ENCODE measurements around the gene TMEM52B.

The TMEM52B gene

DNA sequence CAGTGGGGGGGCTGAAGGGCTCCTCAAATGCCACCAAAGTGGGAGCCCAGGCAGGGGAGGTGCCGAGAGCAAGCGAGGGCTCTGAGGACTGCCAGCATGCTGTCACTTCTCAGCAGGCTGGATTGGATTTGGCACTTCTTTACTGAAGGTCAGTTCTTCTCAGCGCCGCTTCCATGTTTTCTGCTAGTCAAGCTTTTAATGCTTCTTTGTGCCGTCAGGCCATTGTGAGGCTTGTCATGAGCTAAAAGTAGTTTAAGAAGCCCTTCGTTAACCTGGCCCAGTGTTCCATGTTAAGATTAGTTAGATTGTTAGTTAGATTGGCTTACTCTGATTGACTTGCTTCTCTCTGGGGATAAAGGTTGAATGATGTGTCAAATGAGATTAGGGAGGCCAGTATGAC lies 47.3 kb downstream of the TMEM52B start:
- H3K4me3 ChIP-seq (ENCODE audit: low read length, poor library complexity, severe bottlenecking): no peak overlapping the region
- no peak overlapping the region for H3K9ac ChIP-seq (ENCODE audit: low read depth, low read length, poor library complexity, severe bottlenecking)
- H2AFZ ChIP-seq (ENCODE audit: low read length): no peak overlapping the region
- H4K20me1 ChIP-seq (ENCODE audit: insufficient read depth, low read length, poor library complexity, severe bottlenecking): no peaks in the 10 kb centered on the region
- H3K9me3 ChIP-seq (ENCODE audit: insufficient read depth, low read depth, low read length): no peaks in the 10 kb centered on the region
- H3F3A ChIP-seq (ENCODE audit: low read depth): no peaks in the 10 kb centered on the region
- no peaks in the 10 kb centered on the region for H3K4me1 ChIP-seq (ENCODE audit: insufficient read depth, low read length, poor library complexity, severe bottlenecking)
- H3K36me3 ChIP-seq (ENCODE audit: insufficient read depth, low read length): peaks cover 13% of the 10 kb centered on the region; the same call in 1 of the 2 replicates
- no peaks in the 10 kb centered on the region for H3K79me2 ChIP-seq (ENCODE audit: insufficient read depth, low read length)
- H3K9me2 ChIP-seq (replicated peaks; ENCODE audit: low read depth, low read length): no peaks in the 10 kb centered on the region
- H3K27me3 ChIP-seq (ENCODE audit: insufficient read depth, low read length, poor library complexity, severe bottlenecking): no peaks in the 10 kb centered on the region
- no peak overlapping the region for H3K4me2 ChIP-seq (ENCODE audit: low read depth, low read length, poor library complexity, severe bottlenecking)
- TF ChIP-seq, protein P1, sequence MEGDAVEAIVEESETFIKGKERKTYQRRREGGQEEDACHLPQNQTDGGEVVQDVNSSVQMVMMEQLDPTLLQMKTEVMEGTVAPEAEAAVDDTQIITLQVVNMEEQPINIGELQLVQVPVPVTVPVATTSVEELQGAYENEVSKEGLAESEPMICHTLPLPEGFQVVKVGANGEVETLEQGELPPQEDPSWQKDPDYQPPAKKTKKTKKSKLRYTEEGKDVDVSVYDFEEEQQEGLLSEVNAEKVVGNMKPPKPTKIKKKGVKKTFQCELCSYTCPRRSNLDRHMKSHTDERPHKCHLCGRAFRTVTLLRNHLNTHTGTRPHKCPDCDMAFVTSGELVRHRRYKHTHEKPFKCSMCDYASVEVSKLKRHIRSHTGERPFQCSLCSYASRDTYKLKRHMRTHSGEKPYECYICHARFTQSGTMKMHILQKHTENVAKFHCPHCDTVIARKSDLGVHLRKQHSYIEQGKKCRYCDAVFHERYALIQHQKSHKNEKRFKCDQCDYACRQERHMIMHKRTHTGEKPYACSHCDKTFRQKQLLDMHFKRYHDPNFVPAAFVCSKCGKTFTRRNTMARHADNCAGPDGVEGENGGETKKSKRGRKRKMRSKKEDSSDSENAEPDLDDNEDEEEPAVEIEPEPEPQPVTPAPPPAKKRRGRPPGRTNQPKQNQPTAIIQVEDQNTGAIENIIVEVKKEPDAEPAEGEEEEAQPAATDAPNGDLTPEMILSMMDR (conservative IDR thresholded peaks at IDR 0.05; ENCODE audit: low read length): no peak
- no peak for TF ChIP-seq EZH2phosphoT487 (IDR thresholded peaks at IDR 0.05; ENCODE audit: borderline replicate concordance)

DNA sequence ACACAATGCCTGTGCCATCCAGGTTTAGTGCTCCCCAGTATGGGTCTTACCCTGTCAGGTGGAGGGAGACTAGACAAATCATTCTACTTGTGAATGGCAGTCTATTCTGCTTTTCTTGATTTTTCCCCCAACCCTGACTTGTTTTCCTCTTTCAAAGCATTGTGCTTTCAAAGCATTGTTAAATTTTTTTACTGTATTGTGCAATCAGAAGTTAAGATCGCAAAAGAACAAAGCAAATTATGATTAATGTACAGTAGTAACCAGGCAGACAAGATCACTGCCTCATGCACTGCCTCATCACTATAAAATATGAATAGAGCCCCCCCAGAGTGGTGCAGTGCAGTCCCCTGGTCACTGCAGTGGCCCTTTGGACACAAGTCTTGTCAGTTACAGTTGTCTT lies 47.9 kb downstream of the TMEM52B start:
- no peaks in the 10 kb centered on the region for H3K9me2 ChIP-seq (replicated peaks; ENCODE audit: low read depth, low read length)
- H2AFZ ChIP-seq (ENCODE audit: low read length): no peak overlapping the region
- peaks cover 6% of the 10 kb centered on the region; the same call in 1 of the 2 replicates for H3K36me3 ChIP-seq (ENCODE audit: insufficient read depth, low read length)
- no peaks in the 10 kb centered on the region for H4K20me1 ChIP-seq (ENCODE audit: insufficient read depth, low read length, poor library complexity, severe bottlenecking)
- H3K4me1 ChIP-seq (ENCODE audit: insufficient read depth, low read length, poor library complexity, severe bottlenecking): no peaks in the 10 kb centered on the region
- no peak overlapping the region for H3K9ac ChIP-seq (ENCODE audit: low read depth, low read length, poor library complexity, severe bottlenecking)
- no peaks in the 10 kb centered on the region for H3K27me3 ChIP-seq (ENCODE audit: insufficient read depth, low read length, poor library complexity, severe bottlenecking)
- no peaks in the 10 kb centered on the region for H3F3A ChIP-seq (ENCODE audit: low read depth)
- no peak for TF ChIP-seq EZH2phosphoT487 (IDR thresholded peaks at IDR 0.05; ENCODE audit: borderline replicate concordance)
- TF ChIP-seq, protein P1 (conservative IDR thresholded peaks at IDR 0.05; ENCODE audit: low read length): no peak
- H3K4me2 ChIP-seq (ENCODE audit: low read depth, low read length, poor library complexity, severe bottlenecking): no peak overlapping the region
- no peaks in the 10 kb centered on the region for H3K79me2 ChIP-seq (ENCODE audit: insufficient read depth, low read length)
- H3K4me3 ChIP-seq (ENCODE audit: low read length, poor library complexity, severe bottlenecking): no peak overlapping the region
- no peaks in the 10 kb centered on the region for H3K9me3 ChIP-seq (ENCODE audit: insufficient read depth, low read depth, low read length)

DNA sequence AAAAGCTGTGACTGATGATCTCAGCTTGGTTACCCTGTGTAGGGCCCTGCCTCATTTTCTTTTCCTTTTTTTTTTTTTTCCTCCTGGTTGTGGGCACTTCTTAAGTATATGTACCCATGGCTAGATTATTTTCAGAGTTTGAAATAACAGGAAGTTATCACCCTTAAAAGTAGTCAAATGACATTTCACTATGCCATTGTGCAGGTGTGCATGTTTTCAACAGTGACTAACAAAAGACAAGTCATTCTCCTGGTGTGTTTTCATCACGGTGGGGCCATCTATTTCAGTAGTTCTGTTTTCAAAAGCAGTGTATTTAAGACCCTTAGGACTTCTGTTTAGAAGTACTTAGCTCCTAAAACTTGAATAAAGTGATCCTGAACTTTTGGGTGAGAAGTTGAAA lies 48.8 kb downstream of the TMEM52B start:
- no peak overlapping the region for H3K4me2 ChIP-seq (ENCODE audit: low read depth, low read length, poor library complexity, severe bottlenecking)
- H3K9ac ChIP-seq (ENCODE audit: low read depth, low read length, poor library complexity, severe bottlenecking): no peak overlapping the region
- no peaks in the 10 kb centered on the region for H3F3A ChIP-seq (ENCODE audit: low read depth)
- no peaks in the 10 kb centered on the region for H3K79me2 ChIP-seq (ENCODE audit: insufficient read depth, low read length)
- TF ChIP-seq, protein P1 (conservative IDR thresholded peaks at IDR 0.05; ENCODE audit: low read length): no peak
- no peak for TF ChIP-seq EZH2phosphoT487 (IDR thresholded peaks at IDR 0.05; ENCODE audit: borderline replicate concordance)
- no peaks in the 10 kb centered on the region for H3K9me2 ChIP-seq (replicated peaks; ENCODE audit: low read depth, low read length)
- no peaks in the 10 kb centered on the region; the same call in 1 of the 2 replicates for H3K36me3 ChIP-seq (ENCODE audit: insufficient read depth, low read length)
- H2AFZ ChIP-seq (ENCODE audit: low read length): no peak overlapping the region
- H4K20me1 ChIP-seq (ENCODE audit: insufficient read depth, low read length, poor library complexity, severe bottlenecking): no peaks in the 10 kb centered on the region
- no peaks in the 10 kb centered on the region for H3K9me3 ChIP-seq (ENCODE audit: insufficient read depth, low read depth, low read length)
- H3K27me3 ChIP-seq (ENCODE audit: insufficient read depth, low read length, poor library complexity, severe bottlenecking): no peaks in the 10 kb centered on the region
- no peak overlapping the region for H3K4me3 ChIP-seq (ENCODE audit: low read length, poor library complexity, severe bottlenecking)
- H3K4me1 ChIP-seq (ENCODE audit: insufficient read depth, low read length, poor library complexity, severe bottlenecking): no peaks in the 10 kb centered on the region
